ENCODE measurements around the gene ENOX1. TPM values are rescaled to one million over a fixed set of nuclear protein-coding genes. Genes with fewer than 3 reads are reported as not detected.

Gene ENOX1
- total and polyA plus RNA-seq, 8 donors, result 0.23 to 2.0 (median 0.94) TPM

DNA sequence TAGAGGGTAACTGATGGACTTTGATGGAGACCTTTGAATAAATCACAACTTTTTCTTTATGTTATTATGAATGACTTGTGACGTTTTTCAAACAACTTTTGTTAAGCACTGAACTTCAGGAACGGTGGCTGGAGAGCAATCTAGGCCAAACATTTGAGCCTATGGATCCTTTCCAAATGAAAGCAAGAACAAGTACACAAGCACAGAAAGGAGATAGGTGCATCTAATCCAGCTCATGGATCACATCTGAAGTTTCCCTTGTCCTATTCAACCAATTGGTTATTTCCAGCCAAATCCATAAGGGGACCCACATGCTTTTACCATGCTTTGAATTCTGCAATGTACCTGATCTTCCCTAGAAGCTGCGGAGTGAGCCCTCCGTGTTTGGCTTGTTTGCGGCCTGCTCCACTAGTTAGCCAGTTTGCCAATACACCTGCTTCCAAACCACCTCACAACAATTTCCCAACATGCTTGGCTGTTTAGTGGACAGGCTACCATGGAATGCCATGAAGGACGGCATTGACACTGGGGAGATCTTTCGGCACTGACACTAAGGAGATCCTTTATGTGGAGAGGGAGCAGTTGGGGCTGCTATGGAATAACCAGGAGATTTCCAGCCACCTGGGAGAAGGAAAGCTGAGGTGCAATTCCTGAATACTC is 447.5 kb downstream of the ENOX1 start:
- no peaks in the 10 kb centered on the region for H3K4me1 ChIP-seq
- no peak for FAIRE-seq

DNA sequence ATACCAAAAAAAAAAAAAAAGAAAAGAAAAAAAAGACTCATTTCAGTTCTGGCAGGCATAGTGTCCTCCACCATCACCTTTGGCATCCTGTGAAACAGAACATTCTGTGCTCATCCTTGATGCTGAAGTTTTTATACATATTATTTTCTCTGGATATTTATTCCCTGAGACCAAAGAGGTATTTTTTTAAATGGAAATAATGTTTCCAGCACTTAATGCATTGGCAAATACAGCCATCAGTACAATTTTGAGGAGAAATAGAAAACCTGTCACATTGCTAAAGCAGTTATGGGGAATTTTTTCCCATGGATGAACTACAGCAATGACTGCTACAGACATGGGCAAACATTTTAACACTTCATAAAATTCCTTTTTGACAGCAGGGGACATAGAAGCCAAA is 451.0 kb downstream of the ENOX1 start:
- Histone ChIP-seq H3K27me3 (no peaks in the 10 kb centered on the region), H3K36me3 (no peaks in the 10 kb centered on the region), H3K27ac (no peak overlapping the region), H3K4me3 (no peak overlapping the region), H3K9me3 (no peaks in the 10 kb centered on the region), H3K4me1 (no peaks in the 10 kb centered on the region)
- no peak for FAIRE-seq
- TF ChIP-seq, protein P1, sequence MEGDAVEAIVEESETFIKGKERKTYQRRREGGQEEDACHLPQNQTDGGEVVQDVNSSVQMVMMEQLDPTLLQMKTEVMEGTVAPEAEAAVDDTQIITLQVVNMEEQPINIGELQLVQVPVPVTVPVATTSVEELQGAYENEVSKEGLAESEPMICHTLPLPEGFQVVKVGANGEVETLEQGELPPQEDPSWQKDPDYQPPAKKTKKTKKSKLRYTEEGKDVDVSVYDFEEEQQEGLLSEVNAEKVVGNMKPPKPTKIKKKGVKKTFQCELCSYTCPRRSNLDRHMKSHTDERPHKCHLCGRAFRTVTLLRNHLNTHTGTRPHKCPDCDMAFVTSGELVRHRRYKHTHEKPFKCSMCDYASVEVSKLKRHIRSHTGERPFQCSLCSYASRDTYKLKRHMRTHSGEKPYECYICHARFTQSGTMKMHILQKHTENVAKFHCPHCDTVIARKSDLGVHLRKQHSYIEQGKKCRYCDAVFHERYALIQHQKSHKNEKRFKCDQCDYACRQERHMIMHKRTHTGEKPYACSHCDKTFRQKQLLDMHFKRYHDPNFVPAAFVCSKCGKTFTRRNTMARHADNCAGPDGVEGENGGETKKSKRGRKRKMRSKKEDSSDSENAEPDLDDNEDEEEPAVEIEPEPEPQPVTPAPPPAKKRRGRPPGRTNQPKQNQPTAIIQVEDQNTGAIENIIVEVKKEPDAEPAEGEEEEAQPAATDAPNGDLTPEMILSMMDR (IDR thresholded peaks at IDR 0.05), result no peak
- no peak for DNase-seq
- intact Hi-C loops (cut with DNase I), result no loop called here
- ATAC-seq, result no peak

More for the DNA sequence above, 447.5 kb downstream of the ENOX1 start:
- H3K9me3 ChIP-seq, result no peaks in the 10 kb centered on the region
- 69 to 77% methylated on average over 7 of the region's 7 CpGs for WGBS, 2 donors
- peaks cover 0 to 3% (median 0%) of the 10 kb centered on the region in 3 donors for H3K36me3 ChIP-seq
- no peak for DNase-seq
- no peak for ATAC-seq
- H3K4me3 ChIP-seq, result no peak overlapping the region
- H3K27me3 ChIP-seq, result no peaks in the 10 kb centered on the region
- intact Hi-C loops (cut with DNase I), result no loop called here
- TF ChIP-seq, protein P1 (IDR thresholded peaks at IDR 0.05), result no peak
- no peak overlapping the region for H3K27ac ChIP-seq

DNA sequence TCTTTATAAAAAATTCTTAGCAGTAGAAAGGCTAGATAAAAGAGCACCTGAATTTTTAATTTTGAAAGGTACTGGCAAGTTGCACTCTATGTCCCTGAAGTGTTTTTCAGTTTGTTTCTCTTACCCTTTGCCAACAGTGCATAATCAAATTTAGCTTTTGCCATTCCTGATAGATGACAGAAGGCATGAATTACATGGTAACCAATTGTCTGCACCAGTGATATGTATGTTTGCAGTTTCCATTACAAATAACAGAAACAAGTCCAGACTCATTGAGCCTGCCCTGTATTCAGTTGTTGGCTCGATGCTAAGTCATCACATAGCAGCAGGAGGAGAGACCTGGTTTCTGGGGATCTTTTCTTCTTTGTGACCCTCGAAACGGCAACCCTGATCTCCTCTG is 453.6 kb downstream of the ENOX1 start:
- Histone ChIP-seq H3K4me1 (no peaks in the 10 kb centered on the region), H3K27ac (no peak overlapping the region), H3K36me3 (no peaks in the 10 kb centered on the region), H3K27me3 (no peaks in the 10 kb centered on the region), H3K4me3 (no peak overlapping the region), H3K9me3 (no peaks in the 10 kb centered on the region)
- DNase-seq (no peak), ATAC-seq (no peak), FAIRE-seq (no peak)
- intact Hi-C loops (cut with DNase I), result no loop called here
- TF ChIP-seq, protein P1 (IDR thresholded peaks at IDR 0.05), result no peak
- 76 to 87% methylated on average over 3 of the region's 3 CpGs for WGBS, 2 donors

DNA sequence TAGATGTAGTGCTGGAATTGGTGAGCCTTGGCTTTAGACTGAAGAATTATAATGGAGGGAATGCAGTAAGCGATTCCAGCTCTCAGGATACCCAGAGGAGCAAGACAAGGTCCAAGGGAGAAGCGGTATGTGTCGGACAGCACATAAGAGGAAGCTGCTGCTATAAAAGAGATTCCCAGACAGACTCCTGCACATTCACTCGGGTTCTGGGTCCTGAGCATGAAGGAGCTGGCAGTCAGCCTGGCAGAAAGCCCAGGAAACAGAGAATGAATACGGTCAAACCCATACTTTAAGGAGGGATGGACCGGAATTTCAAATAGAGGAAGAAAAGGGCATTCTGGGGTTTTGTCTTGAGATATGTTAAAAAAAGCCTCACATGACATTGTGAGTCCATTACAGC is 455.1 kb downstream of the ENOX1 start:
- Histone ChIP-seq H3K27me3 (no peaks in the 10 kb centered on the region), H3K36me3 (no peaks in the 10 kb centered on the region), H3K9me3 (no peaks in the 10 kb centered on the region), H3K27ac (no peak overlapping the region), H3K4me1 (no peaks in the 10 kb centered on the region), H3K4me3 (no peak overlapping the region)
- FAIRE-seq (no peak), ATAC-seq (no peak), DNase-seq (no peak)
- 67 to 69% methylated on average over 6 of the region's 6 CpGs for WGBS, 2 donors
- intact Hi-C loops (cut with DNase I), result no loop called here
- TF ChIP-seq, protein P1 (IDR thresholded peaks at IDR 0.05), result no peak

DNA sequence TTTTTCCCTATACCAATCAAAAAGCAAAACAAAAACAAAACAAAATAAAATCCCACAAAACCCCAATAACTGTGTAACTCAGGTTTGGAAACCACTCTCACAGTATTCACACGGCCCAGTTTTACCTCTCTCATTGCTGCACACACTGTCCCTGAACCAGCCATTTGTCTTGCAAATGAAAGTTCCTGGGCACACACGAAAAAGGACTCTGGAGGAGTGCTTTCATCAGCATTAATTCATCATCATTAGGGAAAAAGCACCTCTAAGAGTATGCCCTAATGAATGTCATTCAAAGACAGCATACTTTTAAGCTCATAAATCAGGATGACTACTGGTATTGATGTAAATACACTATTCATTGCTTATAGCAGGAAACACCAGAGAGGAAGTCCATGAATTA is 457.1 kb downstream of the ENOX1 start:
- H3K36me3 ChIP-seq, result no peaks in the 10 kb centered on the region
- H3K4me3 ChIP-seq, result no peak overlapping the region
- TF ChIP-seq, protein P1 (IDR thresholded peaks at IDR 0.05), result no peak
- H3K27ac ChIP-seq, result no peak overlapping the region
- H3K27me3 ChIP-seq, result no peaks in the 10 kb centered on the region
- peak in 1 of 6 donors; percentile 19 for DNase-seq
- WGBS, 2 donors, result 52 to 55% methylated on average over 2 of the region's 2 CpGs
- H3K4me1 ChIP-seq, result no peaks in the 10 kb centered on the region
- FAIRE-seq, result no peak
- peak; percentile 27 to 79 (median 62) for ATAC-seq
- intact Hi-C loops (cut with DNase I), result no loop called here
- H3K9me3 ChIP-seq, result no peaks in the 10 kb centered on the region
